Ramos (cell line): ENCODE measurements around the gene HSPA12A.
"Not testable (repeated sequence)": the region's sequence is repeated elsewhere in the genome, so short reads cannot be mapped to it uniquely, and the experiment has no call there.

Experiments
- in situ Hi-C: fragments of 300-500 bp; cut with MboI; formaldehyde crosslinking; loops from one replicate; pipeline ENCODE4 v1.14.3; 2022; ENCODE audit warnings: low sequenced_read_pairs; ENCODE audit not compliant: unreplicated experiment

The HSPA12A gene

GRCh38 chr10:116720241-116720643 lies 22.1 kb downstream of the HSPA12A start:
- in situ Hi-C loops: no loop called here

GRCh38 chr10:116719804-116720203 lies 22.6 kb downstream of the HSPA12A start:
- in situ Hi-C loops: no loop called here

- in situ Hi-C loops: no loop called here
These were observed 24.3 kb downstream of the HSPA12A start for GRCh38 chr10:116718058-116718457.

GRCh38 chr10:116716381-116716780 lies 26.0 kb downstream of the HSPA12A start:
- in situ Hi-C loops: no loop called here

- in situ Hi-C loops: no loop called here
These were observed 26.5 kb downstream of the HSPA12A start for GRCh38 chr10:116715839-116716377.

- in situ Hi-C loops: no loop called here
These were observed 27.0 kb downstream of the HSPA12A start for GRCh38 chr10:116715341-116715740.

- in situ Hi-C loops: no loop called here
These were observed 28.5 kb downstream of the HSPA12A start for GRCh38 chr10:116713846-116714245.

- in situ Hi-C loops: no loop called here
These were observed 29.3 kb downstream of the HSPA12A start for GRCh38 chr10:116712989-116713543.

- in situ Hi-C loops: no loop called here
These were observed 29.8 kb downstream of the HSPA12A start for GRCh38 chr10:116712519-116712918.

GRCh38 chr10:116711803-116712202 lies 30.6 kb downstream of the HSPA12A start:
- in situ Hi-C loops: not testable (repeated sequence)

GRCh38 chr10:116710076-116710475 lies 32.3 kb downstream of the HSPA12A start:
- in situ Hi-C loops: no loop called here

GRCh38 chr10:116708877-116709276 lies 33.5 kb downstream of the HSPA12A start:
- in situ Hi-C loops: no loop called here

- in situ Hi-C loops: no loop called here
These were observed 34.0 kb downstream of the HSPA12A start for GRCh38 chr10:116708391-116708821.

GRCh38 chr10:116707981-116708380 lies 34.4 kb downstream of the HSPA12A start:
- in situ Hi-C loops: no loop called here

GRCh38 chr10:116706281-116706680 lies 36.1 kb downstream of the HSPA12A start:
- in situ Hi-C loops: no loop called here

- in situ Hi-C loops: no loop called here
These were observed 36.9 kb downstream of the HSPA12A start for GRCh38 chr10:116705498-116705897.

- in situ Hi-C loops: no loop called here
These were observed 37.4 kb downstream of the HSPA12A start for GRCh38 chr10:116704926-116705325.

- in situ Hi-C loops: no loop called here
These were observed 40.2 kb downstream of the HSPA12A start for GRCh38 chr10:116702165-116702564.

GRCh38 chr10:116699471-116700150 lies 42.8 kb downstream of the HSPA12A start:
- in situ Hi-C loops: loop anchor here (25.0 kb wide), 1 partner anchor 463 kb away; no protein-coding TSS in a partner anchor

GRCh38 chr10:116699049-116699448 lies 43.3 kb downstream of the HSPA12A start:
- in situ Hi-C loops: loop anchor here (25.0 kb wide), 1 partner anchor 463 kb away; no protein-coding TSS in a partner anchor

- in situ Hi-C loops: loop anchor here (25.0 kb wide), 1 partner anchor 464 kb away; no protein-coding TSS in a partner anchor
These were observed 44.0 kb downstream of the HSPA12A start for GRCh38 chr10:116698364-116698763.
